A549 (cell line): Measurements from ENCODE around the gene PALLD. TPM values are rescaled to one million over a fixed set of nuclear protein-coding genes. Genes with fewer than 3 reads are reported as not detected.
A peak's percentile ranks its signal among the peaks of the same experiment; 100 is the strongest.

Source experiments
- ATAC-seq, 2 experiments: fragments of 200-7000 bp in 1 of 2; fragments of >200 bp in 1 of 2; cut with Nextera tagmentation in 1 of 2; cut with Tn5 transposase in 1 of 2; 3 replicates each; pipeline versions ENCODE4 v1.8.0 to v1.9.1; 2018 to 2020; ENCODE audit warnings: mild to moderate bottlenecking in 1 of 2, moderate library complexity in 1 of 2
- CTCF ChIA-PET: fragments of 300-600 bp; sonication (Branson Sonifier 250); formaldehyde crosslinking; extraction: SDS; loops from one replicate; lab custom pipeline; 2021; ENCODE audit warnings: antibody characterized with exemption, inconsistent platforms; lab: Yijun Ruan, JAX
- POLR2A ChIA-PET: fragments of 350-600 bp; formaldehyde crosslinking; extraction: SDS; loops from one replicate; lab custom pipeline; 2021; ENCODE audit warnings: antibody characterized with exemption, inconsistent platforms; lab: Yijun Ruan, JAX
- DNase-seq, 2 experiments: peaks; one replicate each; pipeline versions ENCODE4 v3.0.0 to v3.0.0-alpha.2; 2011 to 2016; ENCODE audit warnings: low read depth in 1 of 2, low spot score in 1 of 2
- FAIRE-seq: peaks from 2 replicates; lab custom pipeline; 2011; peaks lifted over from hg19 to GRCh38; lab: Jason Lieb, UNC
- H3K27ac ChIP-seq, 2 experiments: fragments of >200 bp; sonication (Bioruptor Twin); formaldehyde crosslinking; 3 replicates each; pipeline ENCODE4 v1.5.1; 2016 to 2017
- H3K4me1 ChIP-seq: fragments of >200 bp; sonication (Bioruptor Twin); formaldehyde crosslinking; 3 replicates; pipeline ENCODE4 v1.6.1; 2016
- H3K4me2 ChIP-seq: fragments of >200 bp; sonication (Bioruptor Twin); formaldehyde crosslinking; 3 replicates; pipeline ENCODE4 v1.6.1; 2016
- H3K4me3 ChIP-seq: fragments of >200 bp; sonication (Bioruptor Twin); formaldehyde crosslinking; 3 replicates; pipeline ENCODE4 v1.5.1; 2016
- H3K9me3 ChIP-seq: fragments of >200 bp; sonication (Bioruptor Twin); formaldehyde crosslinking; 3 replicates; pipeline ENCODE4 v1.6.1; 2016
- BCL3 ChIP-seq: fragments of >200 bp; sonication (Bioruptor Twin); formaldehyde crosslinking; IDR thresholded peaks from 3 replicates; pipeline ENCODE4 v1.6.1; 2016
- CBX2 ChIP-seq: fragments of 200-600 bp; sonication (generic); IDR thresholded peaks from 2 replicates; pipeline ENCODE4 v1.6.1; 2016; ENCODE audit warnings: low read depth, mild to moderate bottlenecking, borderline replicate concordance
- CEBPB ChIP-seq, 2 experiments: fragments of >200 bp in 1 of 2; sonication (Bioruptor Twin) in 1 of 2; formaldehyde crosslinking in 1 of 2; IDR thresholded peaks; 2 replicates each; pipeline ENCODE4 v1.6.1; 2012 to 2016
- CHD2 ChIP-seq: fragments of 150-350 bp; IDR thresholded peaks from 2 replicates; pipeline ENCODE4 v1.6.1; 2014; ENCODE audit warnings: low read length; ENCODE audit not compliant: partially characterized antibody
- CHD4 ChIP-seq: fragments of 200-600 bp; sonication (generic); IDR thresholded peaks from 2 replicates; pipeline ENCODE4 v1.6.1; 2016; ENCODE audit warnings: antibody characterized with exemption, mild to moderate bottlenecking, borderline replicate concordance
- EHF ChIP-seq: fragments of 250-450 bp; sonication (Bioruptor Pico); IDR thresholded peaks from 2 replicates; pipeline ENCODE4 v1.5.0; 2020; ENCODE audit warnings: mild to moderate bottlenecking
- EP300 ChIP-seq, 2 experiments: fragments of >200 bp; sonication (Bioruptor Twin); formaldehyde crosslinking; IDR thresholded peaks; 2 replicates in 1 of 2; 3 replicates in 1 of 2; pipeline ENCODE4 v1.6.1; 2016 to 2017
- ESRRA ChIP-seq: fragments of 150-350 bp; IDR thresholded peaks from 2 replicates; pipeline ENCODE4 v1.6.1; 2014; ENCODE audit warnings: mild to moderate bottlenecking, low read length, borderline replicate concordance
- FOSL2 ChIP-seq, 2 experiments: fragments of 450-650 bp in 1 of 2; fragments of >200 bp in 1 of 2; sonication (Bioruptor Twin) in 1 of 2; formaldehyde crosslinking; IDR thresholded peaks; 2 replicates each; pipeline versions ENCODE4 v1.5.0 to v1.6.1; 2016 to 2020; ENCODE audit warnings: mild to moderate bottlenecking in 1 of 2, moderate library complexity in 1 of 2
- GATA3 ChIP-seq: IDR thresholded peaks from 2 replicates; pipeline ENCODE4 v1.6.1; 2012; ENCODE audit warnings: borderline replicate concordance
- JUN ChIP-seq, 2 experiments: fragments of >200 bp; sonication (Bioruptor Twin); formaldehyde crosslinking; IDR thresholded peaks; 2 replicates in 1 of 2; 3 replicates in 1 of 2; pipeline ENCODE4 v1.6.1; 2016 to 2017
- JUNB ChIP-seq: fragments of >200 bp; sonication (Bioruptor Twin); formaldehyde crosslinking; IDR thresholded peaks from 2 replicates; pipeline ENCODE4 v1.6.1; 2016
- KDM1A ChIP-seq: fragments of 200-600 bp; sonication (generic); IDR thresholded peaks from 2 replicates; pipeline ENCODE4 v1.6.1; 2016; ENCODE audit warnings: low read depth, mild to moderate bottlenecking
- MAX ChIP-seq: IDR thresholded peaks from 2 replicates; pipeline ENCODE4 v1.6.1; 2012
- PBX3 ChIP-seq: IDR thresholded peaks from 2 replicates; pipeline ENCODE4 v1.6.1; 2012
- POLR2AphosphoS2 ChIP-seq: conservative IDR thresholded peaks from 2 replicates; pipeline ENCODE4 v1.6.1; 2012; ENCODE audit warnings: low read length, improper control_type of control experiment, inconsistent platforms
- REST ChIP-seq: fragments of 200-600 bp; sonication (generic); IDR thresholded peaks from 2 replicates; pipeline ENCODE4 v1.6.1; 2016; ENCODE audit warnings: antibody characterized with exemption, mild to moderate bottlenecking, moderate library complexity
- TFCP2L1 ChIP-seq: fragments of 250-450 bp; sonication (Bioruptor Pico); IDR thresholded peaks from 2 replicates; pipeline ENCODE4 v1.5.0; 2021; ENCODE audit warnings: mild to moderate bottlenecking
- TP53 ChIP-seq: fragments of 250-450 bp; sonication (Bioruptor Pico); IDR thresholded peaks from 2 replicates; pipeline ENCODE4 v1.5.0; 2021; ENCODE audit warnings: mild to moderate bottlenecking, moderate library complexity
- ZNF302 ChIP-seq: fragments of 250-450 bp; sonication (Bioruptor Pico); IDR thresholded peaks from 2 replicates; pipeline ENCODE4 v1.9.0; 2021; ENCODE audit warnings: inconsistent platforms, mild to moderate bottlenecking, moderate library complexity
- ZSCAN20 ChIP-seq: fragments of 250-450 bp; sonication (Bioruptor Pico); IDR thresholded peaks from 2 replicates; pipeline ENCODE4 v1.8.0; 2022; ENCODE audit warnings: mild to moderate bottlenecking, moderate library complexity
- WGBS: methylation state at CpG from one replicate; pipeline ENCODE4 v1.1.6; 2017; ENCODE audit errors: missing lambda C conversion rate; 5-methylcytosine and 5-hydroxymethylcytosine counted together
- polyA plus RNA-seq, 4 experiments: library from polyadenylated mRNA; depleted of rRNA in 3 of 4; stranded (reverse); fragments of >200 nt; fragmentation: RNase III in 1 of 4; extraction: RNeasy Plus Mini Kit Qiagen cat#74134 plus additional on column Dnase treatment in 1 of 4; gene quantifications; 2 replicates in 3 of 4; 3 replicates in 1 of 4; pipeline ENCODE4 v1.2.3, GENCODE V29; 2011 to 2017

Gene PALLD
- polyA plus RNA-seq, 2 of the 4 experiments (the other 2 are of a cell fraction): 88.8 to 113 TPM

GRCh38 chr4:168540086-168540485, 43.2 kb downstream of the PALLD start:
- Histone ChIP-seq H3K9me3 (no peaks in the 10 kb centered on the region), H3K4me1 (peaks cover 60% of the 10 kb centered on the region), H3K4me3 (peak overlapping the region; percentile 28; the same call in 2 of the 3 replicates), H3K4me2 (peak overlapping the region; percentile 86), H3K27ac (peak overlapping the region; percentile 89 to 90)
- CTCF ChIA-PET: interaction anchor here (1.6 to 1.7 kb wide), 2 partner anchors 9 to 45 kb away, joined by 5 to 8 read pairs; no protein-coding TSS in a partner anchor
- peak; percentile 66 to 72 for ATAC-seq
- DNase-seq: peak in 1 of 2 experiments; percentile 70
- POLR2A ChIA-PET: interaction anchor here (1.2 kb wide), 1 partner anchor 53 kb away, joined by 3 read pairs; no protein-coding TSS in a partner anchor
- no peak for FAIRE-seq
- 3% methylated on average over 9 of the region's 9 CpGs for WGBS
- TF ChIP-seq FOSL2 (IDR thresholded peaks at IDR 0.05) (no peak), FOSL2 (CRISPR knock-in tag; IDR thresholded peaks at IDR 0.05) (peak; percentile 68), JUNB (peak; percentile 30; the same call in 1 of the 2 replicates), PBX3 (no peak), GATA3 (peak; percentile 52; the same call in 1 of the 2 replicates)
- TF ChIP-seq, all 56 proteins: peak for 3

- DNase-seq (peak in 1 of 2 experiments; percentile 77), ATAC-seq (peak; percentile 47 to 59; a peak in 5 of 6 replicates), FAIRE-seq (no peak)
- CTCF ChIA-PET: interaction anchor here (1.7 kb wide), 1 partner anchor 45 kb away, joined by 8 read pairs; no protein-coding TSS in a partner anchor
- H3K27ac ChIP-seq: peak overlapping the region; percentile 89 to 90
- POLR2A ChIA-PET: interaction anchor here (1.2 kb wide), 1 partner anchor 53 kb away, joined by 3 read pairs; no protein-coding TSS in a partner anchor
- no peaks in the 10 kb centered on the region for H3K9me3 ChIP-seq
- TF ChIP-seq MAX (0 out of 2 replicates have a peak, but pooled peaks have one; percentile 34), GATA3 (peak; percentile 88), EP300 (IDR thresholded peaks at IDR 0.05) (peak; percentile 11 to 64; a peak in 1 of 5 replicates), CHD4 (no peak), ZSCAN20 (CRISPR knock-in tag) (no peak), FOSL2 (IDR thresholded peaks at IDR 0.05) (no peak), FOSL2 (CRISPR knock-in tag; IDR thresholded peaks at IDR 0.05) (peak; percentile 83), POLR2AphosphoS2 (no peak), JUN (IDR thresholded peaks at IDR 0.05) (peak in 1 of 2 experiments; percentile 15; a peak in 1 of 5 replicates), TFCP2L1 (CRISPR knock-in tag) (no peak), BCL3 (0 out of 3 replicates have a peak, but pooled peaks have one; percentile 1), CEBPB (IDR thresholded peaks at IDR 0.05) (peak in 1 of 2 experiments; percentile 65; a peak in 2 of 4 replicates)
- peak overlapping the region; percentile 86 for H3K4me2 ChIP-seq
- whole genome bisulfite sequencing: 3% methylated on average over 6 of the region's 6 CpGs
- H3K4me1 ChIP-seq: peaks cover 57% of the 10 kb centered on the region
- H3K4me3 ChIP-seq: peak overlapping the region; percentile 28; the same call in 2 of the 3 replicates
Observed at GRCh38 chr4:168540503-168541265, 43.8 kb downstream of the PALLD start.

- no peak for FAIRE-seq
- 6% methylated on average over 7 of the region's 7 CpGs for whole genome bisulfite sequencing
- DNase-seq: peak in 1 of 2 experiments; percentile 75
- H3K4me2 ChIP-seq: peak overlapping the region; percentile 86
- H3K9me3 ChIP-seq: no peaks in the 10 kb centered on the region
- H3K4me3 ChIP-seq: peak overlapping the region; percentile 28; the same call in 1 of the 3 replicates
- ChIA-PET POLR2A (no interaction called here), CTCF (interaction anchor here (1.7 kb wide), 1 partner anchor 11 kb away, joined by 8 read pairs; no protein-coding TSS in a partner anchor)
- peaks cover 55% of the 10 kb centered on the region for H3K4me1 ChIP-seq
- H3K27ac ChIP-seq: peak overlapping the region; percentile 89 to 90
- peak in 1 of 2 experiments; percentile 74; a peak in 3 of 6 replicates for ATAC-seq
- TF ChIP-seq ZNF302 (CRISPR knock-in tag) (no peak), KDM1A (no peak), REST (no peak), CBX2 (no peak), CHD2 (no peak), EHF (CRISPR knock-in tag) (no peak), TP53 (CRISPR knock-in tag) (no peak), EP300 (IDR thresholded peaks at IDR 0.05) (peak; percentile 1 to 26; a peak in 1 of 5 replicates), TFCP2L1 (CRISPR knock-in tag) (no peak), ESRRA (no peak)
Observed at GRCh38 chr4:168541266-168541953, 44.6 kb downstream of the PALLD start.
